HUES48 (cell line): ENCODE data around the gene CBLN3.
"Not testable (repeated sequence)": the region's sequence is repeated elsewhere in the genome, so short reads cannot be mapped to it uniquely, and the experiment has no call there.

Source experiments
- H3K27ac ChIP-seq: one replicate; pipeline ENCODE4 v1.7.0; 2013; ENCODE audit warnings: low read depth, low read length, inconsistent platforms
- H3K27me3 ChIP-seq: 2 replicates; pipeline ENCODE4 v1.6.1; 2013; ENCODE audit warnings: mild to moderate bottlenecking, low read length; ENCODE audit not compliant: control insufficient read depth, insufficient read depth
- H3K36me3 ChIP-seq: 2 replicates; pipeline ENCODE4 v1.6.1; 2013; ENCODE audit warnings: low read length; ENCODE audit not compliant: control insufficient read depth, insufficient read depth
- H3K4me1 ChIP-seq: 2 replicates; pipeline ENCODE4 v1.6.1; 2013; ENCODE audit warnings: mild to moderate bottlenecking, low read length; ENCODE audit not compliant: control insufficient read depth, insufficient read depth
- H3K4me3 ChIP-seq: 2 replicates; pipeline ENCODE4 v1.5.1; 2013; ENCODE audit warnings: mild to moderate bottlenecking, low read depth, low read length
- H3K9ac ChIP-seq: 2 replicates; pipeline ENCODE4 v1.6.1; 2013; ENCODE audit warnings: mild to moderate bottlenecking, low read depth, low read length, moderate library complexity
- H3K9me3 ChIP-seq: 2 replicates; pipeline ENCODE4 v1.6.1; 2013; ENCODE audit warnings: low read length; ENCODE audit not compliant: control insufficient read depth, insufficient read depth

The CBLN3 gene

GRCh38 chr14:24429395-24430142 lies at the start of gene CBLN3, which contains the start of gene KHNYN:
TSS of gene CBLN3 (minus strand) at chr14:24429668. CDS start at chr14:24429054, 614 bp downstream.
TSS of gene KHNYN (plus strand) at chr14:24429954. CDS start at chr14:24430731, 777 bp downstream.
- peaks cover 11% of the 10 kb centered on the region; the same call in 1 of the 2 replicates for H3K27me3 ChIP-seq
- peak within 1 kb of the TSS; percentile 90 for H3K27ac ChIP-seq
- peaks cover 17% of the 10 kb centered on the region for H3K36me3 ChIP-seq
- H3K9ac ChIP-seq = peak within 1 kb of the TSS; percentile 79
- H3K4me1 ChIP-seq = peaks cover 17% of the 10 kb centered on the region; the same call in 1 of the 2 replicates
- H3K9me3 ChIP-seq = no peaks in the 10 kb centered on the region
- peak within 1 kb of the TSS; percentile 80 for H3K4me3 ChIP-seq

- no peaks in the 10 kb centered on the region; the same call in 1 of the 2 replicates for H3K9me3 ChIP-seq
- H3K9ac ChIP-seq = no peak overlapping the region
- no peaks in the 10 kb centered on the region for H3K36me3 ChIP-seq
- H3K27me3 ChIP-seq = no peaks in the 10 kb centered on the region
- peaks cover 6% of the 10 kb centered on the region; the same call in 1 of the 2 replicates for H3K4me1 ChIP-seq
- H3K27ac ChIP-seq = no peak overlapping the region
- H3K4me3 ChIP-seq = no peak overlapping the region
These were observed 45.8 kb upstream of the CBLN3 start for GRCh38 chr14:24475261-24475660.

GRCh38 chr14:24473211-24473610 lies 43.7 kb upstream of the CBLN3 start:
- H3K27me3 ChIP-seq = no peaks in the 10 kb centered on the region
- no peaks in the 10 kb centered on the region for H3K36me3 ChIP-seq
- no peak overlapping the region for H3K9ac ChIP-seq
- no peaks in the 10 kb centered on the region for H3K4me1 ChIP-seq
- no peak overlapping the region for H3K4me3 ChIP-seq
- H3K9me3 ChIP-seq = no peaks in the 10 kb centered on the region; the same call in 1 of the 2 replicates
- H3K27ac ChIP-seq = no peak overlapping the region

- H3K36me3 ChIP-seq, H3K9me3 ChIP-seq, H3K27ac ChIP-seq, H3K27me3 ChIP-seq, H3K4me1 ChIP-seq, H3K4me3 ChIP-seq, H3K9ac ChIP-seq: not testable (repeated sequence)
These were observed 41.0 kb upstream of the CBLN3 start for GRCh38 chr14:24470450-24470849.

- no peak overlapping the region for H3K27ac ChIP-seq
- no peaks in the 10 kb centered on the region for H3K9me3 ChIP-seq
- H3K36me3 ChIP-seq = no peaks in the 10 kb centered on the region
- H3K4me3 ChIP-seq = no peak overlapping the region
- no peaks in the 10 kb centered on the region for H3K27me3 ChIP-seq
- H3K9ac ChIP-seq = no peak overlapping the region
- no peaks in the 10 kb centered on the region for H3K4me1 ChIP-seq
These were observed 36.3 kb upstream of the CBLN3 start for GRCh38 chr14:24465805-24466204.

GRCh38 chr14:24465368-24465767 lies 35.9 kb upstream of the CBLN3 start:
- H3K4me3 ChIP-seq = no peak overlapping the region
- H3K27me3 ChIP-seq = no peaks in the 10 kb centered on the region
- H3K9ac ChIP-seq = no peak overlapping the region
- no peaks in the 10 kb centered on the region for H3K9me3 ChIP-seq
- no peaks in the 10 kb centered on the region for H3K36me3 ChIP-seq
- no peaks in the 10 kb centered on the region for H3K4me1 ChIP-seq
- H3K27ac ChIP-seq = no peak overlapping the region

- Histone ChIP-seq H3K27ac (no peak overlapping the region), H3K9me3 (no peaks in the 10 kb centered on the region), H3K36me3 (no peaks in the 10 kb centered on the region), H3K4me3 (no peak overlapping the region), H3K9ac (no peak overlapping the region), H3K4me1 (no peaks in the 10 kb centered on the region), H3K27me3 (no peaks in the 10 kb centered on the region)
These were observed 34.7 kb upstream of the CBLN3 start for GRCh38 chr14:24463884-24464785.

GRCh38 chr14:24463017-24463883 lies 33.8 kb upstream of the CBLN3 start:
- H3K4me3 ChIP-seq = no peak overlapping the region
- H3K27ac ChIP-seq = no peak overlapping the region
- no peaks in the 10 kb centered on the region for H3K4me1 ChIP-seq
- H3K27me3 ChIP-seq = no peaks in the 10 kb centered on the region
- H3K9me3 ChIP-seq = no peaks in the 10 kb centered on the region
- H3K36me3 ChIP-seq = no peaks in the 10 kb centered on the region
- no peak overlapping the region for H3K9ac ChIP-seq

- Histone ChIP-seq H3K4me1 (no peaks in the 10 kb centered on the region), H3K36me3 (no peaks in the 10 kb centered on the region), H3K27ac (no peak overlapping the region), H3K9me3 (no peaks in the 10 kb centered on the region), H3K9ac (no peak overlapping the region), H3K4me3 (no peak overlapping the region), H3K27me3 (no peaks in the 10 kb centered on the region)
These were observed 31.9 kb upstream of the CBLN3 start for GRCh38 chr14:24461336-24461735.

- Histone ChIP-seq H3K36me3 (no peaks in the 10 kb centered on the region), H3K27me3 (no peaks in the 10 kb centered on the region), H3K9me3 (peaks cover under 1% of the 10 kb centered on the region), H3K4me3 (no peak overlapping the region), H3K4me1 (no peaks in the 10 kb centered on the region), H3K9ac (no peak overlapping the region), H3K27ac (no peak overlapping the region)
These were observed 29.9 kb upstream of the CBLN3 start for GRCh38 chr14:24459331-24459730.
